ENCODE measurements around the gene CHPF.

Gene CHPF

GRCh38 chr2:219569041-219569440 is 25.4 kb upstream of the CHPF start:
- Histone ChIP-seq H4K20me1 (peaks cover 57% of the 10 kb centered on the region), H3K27ac (no peak overlapping the region), H3K27me3 (no peaks in the 10 kb centered on the region), H3K36me3 (peaks cover 41% of the 10 kb centered on the region), H3K4me3 (no peak overlapping the region), H3K4me2 (peak overlapping the region; percentile 92), H3K9me3 (no peaks in the 10 kb centered on the region), H3K9ac (0 out of 2 replicates have a peak overlapping the region, but pooled peaks have one; percentile 2), H3K4me1 (peaks cover 45% of the 10 kb centered on the region)
- TF ChIP-seq Cebpa-rat (IDR thresholded peaks at IDR 0.05): no peak

- no peaks in the 10 kb centered on the region for H3K9me3 ChIP-seq
- H3K27me3 ChIP-seq: no peaks in the 10 kb centered on the region
- H3K4me2 ChIP-seq: no peak overlapping the region
- no peak overlapping the region for H3K27ac ChIP-seq
- peaks cover 52% of the 10 kb centered on the region for H3K36me3 ChIP-seq
- TF ChIP-seq Cebpa-rat (IDR thresholded peaks at IDR 0.05): no peak
- no peak overlapping the region for H3K9ac ChIP-seq
- peaks cover 57% of the 10 kb centered on the region for H4K20me1 ChIP-seq
- peaks cover 45% of the 10 kb centered on the region for H3K4me1 ChIP-seq
- H3K4me3 ChIP-seq: no peak overlapping the region
Measured at GRCh38 chr2:219567791-219568361, 24.3 kb upstream of the CHPF start.

GRCh38 chr2:219567131-219567530 is 23.5 kb upstream of the CHPF start:
- Histone ChIP-seq H4K20me1 (peaks cover 57% of the 10 kb centered on the region), H3K36me3 (peaks cover 60% of the 10 kb centered on the region), H3K27ac (no peak overlapping the region), H3K4me3 (no peak overlapping the region), H3K4me1 (peaks cover 42% of the 10 kb centered on the region), H3K27me3 (no peaks in the 10 kb centered on the region), H3K4me2 (no peak overlapping the region), H3K9me3 (no peaks in the 10 kb centered on the region), H3K9ac (no peak overlapping the region)
- TF ChIP-seq Cebpa-rat (IDR thresholded peaks at IDR 0.05): no peak

- no peaks in the 10 kb centered on the region for H3K9me3 ChIP-seq
- H3K9ac ChIP-seq: no peak overlapping the region
- peaks cover 57% of the 10 kb centered on the region for H4K20me1 ChIP-seq
- TF ChIP-seq Cebpa-rat (IDR thresholded peaks at IDR 0.05): no peak
- H3K27ac ChIP-seq: no peak overlapping the region
- peaks cover 64% of the 10 kb centered on the region for H3K36me3 ChIP-seq
- H3K4me2 ChIP-seq: peak overlapping the region; percentile 34
- H3K4me3 ChIP-seq: no peak overlapping the region
- H3K27me3 ChIP-seq: no peaks in the 10 kb centered on the region
- H3K4me1 ChIP-seq: peaks cover 37% of the 10 kb centered on the region
Measured at GRCh38 chr2:219566640-219567039, 23.0 kb upstream of the CHPF start.

- no peak for TF ChIP-seq Cebpa-rat (IDR thresholded peaks at IDR 0.05)
- no peak overlapping the region for H3K27ac ChIP-seq
- no peak overlapping the region for H3K4me2 ChIP-seq
- peaks cover 35% of the 10 kb centered on the region for H3K4me1 ChIP-seq
- no peak overlapping the region for H3K4me3 ChIP-seq
- H3K9me3 ChIP-seq: no peaks in the 10 kb centered on the region
- no peak overlapping the region for H3K9ac ChIP-seq
- peaks cover 66% of the 10 kb centered on the region for H3K36me3 ChIP-seq
- H3K27me3 ChIP-seq: no peaks in the 10 kb centered on the region
- peaks cover 55% of the 10 kb centered on the region for H4K20me1 ChIP-seq
Measured at GRCh38 chr2:219565130-219566080, 21.8 kb upstream of the CHPF start.

- no peak for TF ChIP-seq Cebpa-rat (IDR thresholded peaks at IDR 0.05)
- H3K27me3 ChIP-seq: no peaks in the 10 kb centered on the region
- H3K4me1 ChIP-seq: peaks cover 22% of the 10 kb centered on the region
- H3K9me3 ChIP-seq: no peaks in the 10 kb centered on the region
- peaks cover 35% of the 10 kb centered on the region for H4K20me1 ChIP-seq
- no peak overlapping the region for H3K4me2 ChIP-seq
- H3K36me3 ChIP-seq: peaks cover 66% of the 10 kb centered on the region
- no peak overlapping the region for H3K9ac ChIP-seq
- no peak overlapping the region for H3K4me3 ChIP-seq
- H3K27ac ChIP-seq: no peak overlapping the region
Measured at GRCh38 chr2:219563271-219563928, 19.8 kb upstream of the CHPF start.

GRCh38 chr2:219562049-219563020 is 18.7 kb upstream of the CHPF start:
- Histone ChIP-seq H3K9me3 (no peaks in the 10 kb centered on the region), H3K4me3 (no peak overlapping the region), H3K4me1 (peaks cover 19% of the 10 kb centered on the region), H3K9ac (no peak overlapping the region), H3K36me3 (peaks cover 57% of the 10 kb centered on the region), H3K4me2 (no peak overlapping the region), H4K20me1 (peaks cover 24% of the 10 kb centered on the region), H3K27me3 (no peaks in the 10 kb centered on the region), H3K27ac (no peak overlapping the region)
- no peak for TF ChIP-seq Cebpa-rat (IDR thresholded peaks at IDR 0.05)

- Histone ChIP-seq H4K20me1 (peaks cover 15% of the 10 kb centered on the region), H3K4me1 (peaks cover 12% of the 10 kb centered on the region), H3K9me3 (no peaks in the 10 kb centered on the region), H3K9ac (no peak overlapping the region), H3K4me3 (no peak overlapping the region), H3K27me3 (no peaks in the 10 kb centered on the region), H3K4me2 (no peak overlapping the region), H3K27ac (no peak overlapping the region), H3K36me3 (peaks cover 50% of the 10 kb centered on the region)
- TF ChIP-seq Cebpa-rat (IDR thresholded peaks at IDR 0.05): no peak
Measured at GRCh38 chr2:219561179-219562048, 17.8 kb upstream of the CHPF start.
